KG1 (cell line): ENCODE results near the gene XIAP.

ENCODE experiments used
- DNase-seq: peaks from one replicate; lab custom pipeline; 2025; lab: John Stamatoyannopoulos, UW

XIAP gene

DNA sequence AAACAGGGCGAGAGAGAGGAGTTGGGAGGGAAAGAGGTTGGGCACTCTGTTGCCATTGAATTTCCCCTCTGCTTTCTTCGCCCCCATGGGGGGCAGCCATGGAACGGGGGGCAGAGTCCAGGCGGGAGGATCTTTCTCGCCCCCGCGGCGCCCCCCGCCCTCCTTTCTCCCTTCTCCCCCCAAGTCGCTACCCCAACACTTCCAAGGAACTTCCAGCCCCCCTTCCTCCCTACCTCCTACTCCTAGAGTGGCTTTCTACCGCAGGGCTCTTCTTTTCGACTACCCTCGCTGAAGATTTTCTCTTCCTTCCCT is 101.1 kb downstream of the XIAP start:
- DNase-seq = no peak

GRCh38 chrX:123961268-123962005 is 101.6 kb downstream of the XIAP start, which contains the start of gene STAG2:
TSS of gene STAG2 (plus strand) at chrX:123961706. CDS start at chrX:124022628, 60,922 bp downstream.
- peak; percentile 22 for DNase-seq

DNA sequence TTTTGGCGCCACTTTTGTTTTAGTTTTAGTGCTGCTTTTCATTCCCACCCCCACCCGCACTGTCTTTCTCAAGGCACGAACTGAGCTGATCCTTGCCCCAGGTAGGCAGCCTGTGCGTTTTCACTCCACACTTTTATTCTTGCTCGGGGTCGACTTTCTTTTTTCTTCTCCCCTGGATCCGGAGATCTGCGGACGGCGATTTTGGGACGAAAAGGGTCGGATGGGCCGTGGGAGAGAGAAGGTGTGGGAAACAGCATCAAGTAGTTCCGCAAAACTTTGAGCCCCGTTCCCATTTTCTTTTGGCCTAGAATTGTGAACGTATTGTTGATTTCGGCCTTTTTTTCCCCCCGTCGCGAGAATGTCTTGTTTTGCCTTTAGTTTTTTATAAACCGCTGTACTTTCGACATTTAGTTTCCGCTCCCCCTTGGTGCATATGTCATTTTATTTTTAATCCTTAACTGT is 102.2 kb downstream of the XIAP start:
- peak; percentile 20 for DNase-seq

DNA sequence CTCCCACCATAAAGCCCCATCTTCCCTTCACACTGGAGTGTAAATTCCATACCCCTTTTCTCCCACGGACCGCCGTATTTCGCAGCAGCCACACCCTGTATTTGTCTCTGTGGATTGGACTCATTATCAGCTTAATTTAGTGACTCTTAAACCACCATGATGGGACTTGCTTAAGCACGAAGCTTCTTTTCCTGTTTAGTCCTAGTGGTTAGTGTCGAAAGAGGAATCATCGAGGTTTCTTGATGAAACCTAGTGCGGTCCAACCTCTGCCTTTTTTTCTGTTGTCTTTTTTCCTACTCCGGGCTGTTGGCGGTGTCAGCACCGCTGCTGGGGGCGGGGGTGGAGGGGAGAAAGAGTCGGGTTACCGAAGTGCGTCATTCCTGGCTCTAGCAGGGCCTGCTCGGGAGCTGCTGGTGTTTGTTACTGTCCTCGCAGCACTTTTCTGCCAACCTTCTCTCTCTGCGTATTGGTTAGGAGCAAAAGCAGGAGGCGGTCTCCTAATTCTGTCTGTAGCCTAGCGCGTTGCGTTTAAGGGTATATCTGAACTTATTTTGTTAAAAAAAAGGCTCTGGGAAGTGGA is 103.0 kb downstream of the XIAP start:
- peak; percentile 65 for DNase-seq
